ENCODE measurements around the gene SPATA33.
"Not testable (repeated sequence)": the region's sequence is repeated elsewhere in the genome, so short reads cannot be mapped to it uniquely, and the experiment has no call there.

SPATA33 gene

GRCh38 chr16:89656435-89657121 is 1.1 kb upstream of the SPATA33 start:
- DNase-seq (ENCODE audit: low spot score) = no peak
- H3K4me3 ChIP-seq = peak overlapping the region; percentile 85
- peak overlapping the region; percentile 64 to 86 for H3K27ac ChIP-seq
- TF ChIP-seq CTCF (IDR thresholded peaks at IDR 0.05) = no peak

GRCh38 chr16:89658221-89658879 is 714 bp downstream of the SPATA33 start:
- H3K4me3 ChIP-seq = peak overlapping the region; percentile 85
- H3K27ac ChIP-seq = peak overlapping the region in 1 of 2 donors; percentile 86
- DNase-seq (ENCODE audit: low spot score) = no peak
- TF ChIP-seq CTCF (IDR thresholded peaks at IDR 0.05) = no peak

GRCh38 chr16:89660146-89660545 is 2.5 kb downstream of the SPATA33 start:
- TF ChIP-seq CTCF (IDR thresholded peaks at IDR 0.05) = no peak
- Histone ChIP-seq H3K27ac (no peak overlapping the region), H3K4me3 (no peak overlapping the region)
- no peak for DNase-seq (ENCODE audit: low spot score)

- no peak for TF ChIP-seq CTCF (IDR thresholded peaks at IDR 0.05)
- H3K27ac ChIP-seq = no peak overlapping the region
- no peak for DNase-seq (ENCODE audit: low spot score)
- H3K4me3 ChIP-seq = no peak overlapping the region
These were observed 3.6 kb downstream of the SPATA33 start for GRCh38 chr16:89661215-89661614.

GRCh38 chr16:89664238-89664637 is 6.6 kb downstream of the SPATA33 start:
- H3K27ac ChIP-seq; DNase-seq (ENCODE audit: low spot score); H3K4me3 ChIP-seq: not testable (repeated sequence)

- not testable (repeated sequence) for H3K4me3 ChIP-seq; H3K27ac ChIP-seq; DNase-seq (ENCODE audit: low spot score)
These were observed 9.4 kb downstream of the SPATA33 start for GRCh38 chr16:89667000-89667399.

GRCh38 chr16:89667633-89668032 is 10.0 kb downstream of the SPATA33 start:
- Histone ChIP-seq H3K27ac (no peak overlapping the region), H3K4me3 (no peak overlapping the region)
- no peak for DNase-seq (ENCODE audit: low spot score)
- no peak for TF ChIP-seq CTCF (IDR thresholded peaks at IDR 0.05)

GRCh38 chr16:89668790-89669158 is 11.1 kb downstream of the SPATA33 start:
- Histone ChIP-seq H3K4me3 (no peak overlapping the region), H3K27ac (no peak overlapping the region)
- DNase-seq (ENCODE audit: low spot score) = no peak
- TF ChIP-seq CTCF (IDR thresholded peaks at IDR 0.05) = no peak
